HT1080 (cell line): ENCODE data around the gene CYP8B1. TPM values are rescaled to one million over a fixed set of nuclear protein-coding genes. Genes with fewer than 3 reads are reported as not detected.

ENCODE experiments used
- DNase-seq: peaks from one replicate; pipeline ENCODE4 v3.0.0-alpha.2; 2015; ENCODE audit warnings: low read depth
- polyA plus RNA-seq, 2 experiments: library from polyadenylated mRNA; depleted of rRNA; stranded (reverse); fragments of >200 nt; gene quantifications; 2 replicates each; pipeline ENCODE4 v1.2.3, GENCODE V29; 2015
- total RNA-seq: library from RNA; depleted of rRNA; stranded (reverse); fragments of >200 nt; shearing (Covaris generic); gene quantifications from 2 replicates; pipeline ENCODE4 v1.2.3, GENCODE V29; 2014; rRNA removed

CYP8B1 gene
- total RNA-seq = not detected in 2 replicates
- polyA plus RNA-seq (2015; cell fraction: cytosol; rRNA removed) = not detected in 2 replicates
- not detected in 2 replicates for polyA plus RNA-seq (2015; cell fraction: nucleus; rRNA removed)

- no peak for DNase-seq
These were observed at the start of gene CYP8B1 for GRCh38 chr3:42875325-42876151. Gene CYP8B1, minus strand, starts transcription at chr3:42875879. Its CDS starts 63 bp downstream, at chr3:42875816.

- DNase-seq = no peak
These were observed 47.9 kb upstream of the CYP8B1 start for GRCh38 chr3:42923606-42924005.

- peak; percentile 48 for DNase-seq
These were observed 39.3 kb upstream of the CYP8B1 start for GRCh38 chr3:42914771-42915515.

- no peak for DNase-seq
These were observed 35.9 kb upstream of the CYP8B1 start for GRCh38 chr3:42911551-42911950.

- DNase-seq = no peak
These were observed 33.0 kb upstream of the CYP8B1 start for GRCh38 chr3:42908675-42909074.

GRCh38 chr3:42906848-42907183 is 31.1 kb upstream of the CYP8B1 start:
- no peak for DNase-seq

GRCh38 chr3:42906070-42906847 is 30.6 kb upstream of the CYP8B1 start, which contains the start of gene ZNF662:
Gene ZNF662, plus strand, starts transcription at chr3:42906142. Its CDS starts 1,973 bp downstream, at chr3:42908115.
- no peak for DNase-seq

GRCh38 chr3:42905740-42906069 is 30.0 kb upstream of the CYP8B1 start:
- no peak for DNase-seq

- no peak for DNase-seq
These were observed 28.4 kb upstream of the CYP8B1 start for GRCh38 chr3:42904076-42904475.

GRCh38 chr3:42902257-42902656 is 26.6 kb upstream of the CYP8B1 start:
- no peak for DNase-seq

- no peak for DNase-seq
These were observed 25.4 kb upstream of the CYP8B1 start for GRCh38 chr3:42901073-42901415.

GRCh38 chr3:42900226-42901072 is 24.8 kb upstream of the CYP8B1 start:
- DNase-seq = no peak

- no peak for DNase-seq
These were observed 23.4 kb upstream of the CYP8B1 start for GRCh38 chr3:42898896-42899675.

GRCh38 chr3:42895580-42895868 is 19.8 kb upstream of the CYP8B1 start:
- no peak for DNase-seq

- DNase-seq = no peak
These were observed 19.3 kb upstream of the CYP8B1 start for GRCh38 chr3:42894698-42895579.

- DNase-seq = no peak
These were observed 17.1 kb upstream of the CYP8B1 start for GRCh38 chr3:42892807-42893206.

GRCh38 chr3:42892169-42892568 is 16.5 kb upstream of the CYP8B1 start:
- no peak for DNase-seq

GRCh38 chr3:42891042-42891441 is 15.4 kb upstream of the CYP8B1 start:
- DNase-seq = no peak

GRCh38 chr3:42887084-42887483 is 11.4 kb upstream of the CYP8B1 start:
- DNase-seq = no peak
